GM13977 (cell line): ENCODE measurements around the gene P4HB.

Experiments used
- DNase-seq: peaks from one replicate; pipeline ENCODE4 v3.0.0; 2012; ENCODE audit warnings: low spot score
- in situ Hi-C: fragments of 300-500 bp; cut with MboI; formaldehyde crosslinking; loops from one replicate; pipeline ENCODE4 v1.12.0; 2022; ENCODE audit warnings: low sequenced_read_pairs, low pct_unique_long_range_greater_than_20kb, mixed read lengths, inconsistent platforms; ENCODE audit not compliant: unreplicated experiment
- TF ChIP-seq, protein P1 (sequence below): IDR thresholded peaks from 2 replicates; pipeline ENCODE4 v1.5.1; 2012; ENCODE audit warnings: mild to moderate bottlenecking, control low read depth; ENCODE audit not compliant: insufficient read depth; ENCODE audit errors: extremely low read depth, missing control alignments

Gene P4HB

DNA sequence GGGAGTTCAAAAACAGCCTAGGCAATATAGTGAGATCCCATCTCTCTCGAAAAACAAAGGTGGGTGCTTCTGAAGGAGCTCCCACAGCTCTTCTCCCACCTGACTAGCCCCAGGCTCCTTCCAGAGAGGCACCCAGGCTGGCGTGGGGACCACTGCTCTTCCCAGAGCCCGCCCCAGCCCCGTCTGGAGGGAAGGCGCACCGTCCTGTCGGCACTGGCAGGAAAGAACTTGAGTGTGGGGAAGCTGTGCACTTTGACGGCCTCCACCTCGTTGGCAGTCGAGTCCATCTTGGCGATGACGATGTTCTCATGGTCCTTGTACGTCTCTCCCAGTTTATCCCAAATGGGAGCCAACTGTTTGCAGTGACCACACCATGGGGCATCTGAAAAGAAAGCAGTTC lies 15.0 kb downstream of the P4HB start:
- TF ChIP-seq, protein P1, sequence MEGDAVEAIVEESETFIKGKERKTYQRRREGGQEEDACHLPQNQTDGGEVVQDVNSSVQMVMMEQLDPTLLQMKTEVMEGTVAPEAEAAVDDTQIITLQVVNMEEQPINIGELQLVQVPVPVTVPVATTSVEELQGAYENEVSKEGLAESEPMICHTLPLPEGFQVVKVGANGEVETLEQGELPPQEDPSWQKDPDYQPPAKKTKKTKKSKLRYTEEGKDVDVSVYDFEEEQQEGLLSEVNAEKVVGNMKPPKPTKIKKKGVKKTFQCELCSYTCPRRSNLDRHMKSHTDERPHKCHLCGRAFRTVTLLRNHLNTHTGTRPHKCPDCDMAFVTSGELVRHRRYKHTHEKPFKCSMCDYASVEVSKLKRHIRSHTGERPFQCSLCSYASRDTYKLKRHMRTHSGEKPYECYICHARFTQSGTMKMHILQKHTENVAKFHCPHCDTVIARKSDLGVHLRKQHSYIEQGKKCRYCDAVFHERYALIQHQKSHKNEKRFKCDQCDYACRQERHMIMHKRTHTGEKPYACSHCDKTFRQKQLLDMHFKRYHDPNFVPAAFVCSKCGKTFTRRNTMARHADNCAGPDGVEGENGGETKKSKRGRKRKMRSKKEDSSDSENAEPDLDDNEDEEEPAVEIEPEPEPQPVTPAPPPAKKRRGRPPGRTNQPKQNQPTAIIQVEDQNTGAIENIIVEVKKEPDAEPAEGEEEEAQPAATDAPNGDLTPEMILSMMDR = no peak
- in situ Hi-C loops = no loop called here
- no peak for DNase-seq

DNA sequence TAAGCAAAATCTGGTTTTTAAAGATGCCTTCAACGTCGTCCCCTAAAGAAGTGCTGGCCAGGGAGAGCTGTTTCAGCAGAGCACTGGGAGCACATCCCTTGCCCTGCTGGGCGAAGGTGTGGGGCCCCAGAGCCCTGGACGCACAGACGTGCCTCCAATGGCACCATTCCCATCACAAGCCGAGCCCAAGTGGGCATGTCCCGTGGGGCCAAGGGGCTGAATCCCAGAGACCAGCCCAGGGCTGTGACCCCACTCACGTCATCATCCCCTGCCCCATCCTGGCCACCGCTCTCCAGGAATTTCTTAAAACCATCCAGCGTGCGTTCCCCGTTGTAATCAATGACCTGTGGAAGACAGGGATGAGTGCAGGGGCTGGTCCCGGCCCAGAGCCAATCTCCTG lies 15.4 kb downstream of the P4HB start:
- TF ChIP-seq, protein P1 = no peak
- in situ Hi-C loops = no loop called here
- DNase-seq = no peak

DNA sequence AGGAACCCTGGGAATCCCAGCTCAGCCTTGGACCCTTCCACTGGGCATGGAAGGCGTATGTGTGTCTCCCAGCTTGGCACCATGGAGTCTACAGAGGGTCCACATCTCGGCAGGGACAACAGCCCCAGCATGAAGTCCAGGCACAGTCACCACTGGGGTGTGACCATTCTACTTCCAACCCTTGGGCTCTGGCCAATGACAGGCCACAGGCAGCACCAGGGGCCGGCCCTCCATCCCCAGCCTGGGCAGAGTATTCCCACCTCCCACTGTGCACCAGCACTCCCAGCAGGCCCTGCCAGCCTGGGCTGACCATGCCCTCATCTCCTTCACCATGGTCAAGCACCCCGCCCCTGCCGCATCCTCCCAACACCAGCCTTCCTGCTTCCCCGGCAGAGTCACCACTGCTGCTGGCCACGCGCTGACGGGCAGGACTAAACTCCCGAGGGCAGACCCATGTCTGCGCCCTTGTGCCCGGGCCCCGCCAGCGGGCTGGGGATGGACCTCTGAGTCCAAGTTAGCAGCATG lies 15.9 kb downstream of the P4HB start:
- DNase-seq = no peak
- in situ Hi-C loops = no loop called here
- TF ChIP-seq, protein P1 = no peak

DNA sequence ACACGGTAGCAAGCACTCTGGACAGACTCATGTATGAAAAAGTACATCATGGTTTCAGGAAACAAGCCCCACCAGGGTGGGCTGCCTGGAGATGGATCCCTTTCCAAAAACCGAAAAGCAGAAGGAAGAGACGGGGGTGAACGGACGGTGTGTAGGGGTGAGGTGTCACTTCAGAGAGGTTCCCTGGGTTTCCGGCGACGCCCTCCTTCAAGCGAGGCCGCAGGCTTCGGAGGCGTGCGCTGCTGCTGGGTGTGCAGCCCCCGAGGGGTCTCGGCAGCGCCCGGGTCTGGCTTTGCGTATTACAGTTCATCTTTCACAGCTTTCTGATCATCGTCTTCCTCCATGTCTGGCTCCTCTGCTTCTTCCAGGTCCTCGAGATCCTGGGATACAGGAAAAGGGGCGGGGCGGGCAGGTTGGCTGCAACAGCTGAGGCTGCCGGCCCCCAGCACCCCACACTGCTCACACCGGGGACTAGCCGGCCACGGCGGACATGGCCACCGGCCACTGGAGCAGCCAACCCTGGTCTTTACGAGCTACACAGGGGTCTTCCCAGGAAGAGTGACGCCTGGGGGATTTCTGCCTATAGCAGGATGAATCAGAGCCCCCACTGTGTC lies 16.5 kb downstream of the P4HB start:
- no peak for DNase-seq
- in situ Hi-C loops = no loop called here
- TF ChIP-seq, protein P1 = no peak

DNA sequence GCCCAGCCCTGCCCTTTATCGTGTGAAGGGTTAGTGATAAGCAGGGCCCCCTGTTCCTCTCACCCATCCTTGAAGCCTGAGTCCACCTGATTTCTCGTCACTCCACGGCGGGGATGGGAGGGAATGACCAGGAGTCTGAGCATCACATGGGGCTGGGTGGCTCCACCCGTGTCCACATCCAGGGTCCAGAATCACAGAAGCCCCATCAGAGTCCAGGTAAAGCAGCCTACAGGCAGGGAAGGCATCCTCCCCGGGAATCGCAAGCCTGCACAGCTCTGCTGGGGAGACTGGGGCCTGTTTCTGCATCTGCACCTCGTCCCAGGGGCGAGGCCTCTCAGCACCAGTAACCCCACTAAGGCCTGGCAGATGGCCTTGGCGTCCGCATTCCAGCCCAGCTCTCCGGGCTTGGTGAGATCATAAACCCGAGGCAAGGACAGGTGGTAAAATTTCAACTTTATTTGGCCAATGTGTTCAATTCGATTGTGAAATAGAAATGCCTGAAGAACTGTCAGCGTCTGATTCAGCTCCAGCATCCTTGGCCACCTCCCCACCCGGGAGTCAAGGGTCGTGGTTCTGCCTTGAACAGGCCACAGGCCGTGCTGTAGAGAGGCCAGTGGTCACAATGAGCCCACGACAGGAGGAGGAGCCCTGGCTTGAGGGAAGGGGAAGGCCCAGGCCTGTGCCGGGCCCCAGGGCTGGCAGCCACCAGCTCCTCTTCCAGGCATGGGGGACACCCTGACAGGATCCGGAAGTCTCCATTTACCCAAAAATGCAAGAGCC lies 17.4 kb downstream of the P4HB start:
- in situ Hi-C loops = no loop called here
- DNase-seq = no peak
- TF ChIP-seq, protein P1 = no peak

DNA sequence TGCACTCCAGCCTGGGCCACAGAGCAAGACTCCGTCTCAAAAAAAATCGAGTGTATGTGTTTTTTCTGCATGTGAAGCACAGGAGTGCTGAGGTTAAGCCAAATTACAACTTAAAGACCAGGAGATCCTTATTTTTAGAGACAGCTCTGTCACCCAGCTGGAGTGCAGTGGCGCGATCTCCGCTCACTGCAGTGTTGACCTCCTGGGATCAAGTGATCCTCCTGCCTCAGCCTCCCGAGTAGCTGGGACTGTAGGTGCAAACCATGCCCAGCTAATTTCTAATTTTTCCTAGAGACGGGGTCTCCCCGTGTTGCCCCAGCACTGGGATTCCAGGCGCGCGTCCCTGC lies 18.0 kb downstream of the P4HB start:
- in situ Hi-C loops = no loop called here
- TF ChIP-seq, protein P1 = no peak
- DNase-seq = no peak
